Measurements from ENCODE around the gene XRCC6.
"Not testable (repeated sequence)": the region's sequence is repeated elsewhere in the genome, so short reads cannot be mapped to it uniquely, and the experiment has no call there.

XRCC6 gene

GRCh38 chr22:41625577-41625976 is 4.5 kb downstream of the XRCC6 start:
- no peak overlapping the region for H3K27ac ChIP-seq (ENCODE audit: low read length)
- peaks cover 9% of the 10 kb centered on the region for H3K4me1 ChIP-seq (ENCODE audit: control insufficient read depth, insufficient read depth, low read length)
- H3K9ac ChIP-seq (ENCODE audit: low read length in 2 of 2) = no peak overlapping the region
- H3K36me3 ChIP-seq (ENCODE audit: control insufficient read depth in 2 of 2, insufficient read depth in 2 of 2, low read length in 2 of 2) = peaks cover 15 to 26% of the 10 kb centered on the region in 2 donors
- no peaks in the 10 kb centered on the region for H3K9me3 ChIP-seq (ENCODE audit: control insufficient read depth in 2 of 2, low read length in 2 of 2)
- no peaks in the 10 kb centered on the region for H3K27me3 ChIP-seq (ENCODE audit: control insufficient read depth in 1 of 2, insufficient read depth in 2 of 2, low read length in 2 of 2)
- no peak overlapping the region for H3K4me3 ChIP-seq (ENCODE audit: low read length in 2 of 2)

- H3K9ac ChIP-seq (ENCODE audit: low read length in 2 of 2); H3K4me1 ChIP-seq (ENCODE audit: control insufficient read depth, insufficient read depth, low read length); H3K4me3 ChIP-seq (ENCODE audit: low read length in 2 of 2); H3K27me3 ChIP-seq (ENCODE audit: control insufficient read depth in 1 of 2, insufficient read depth in 2 of 2, low read length in 2 of 2); H3K9me3 ChIP-seq (ENCODE audit: control insufficient read depth in 2 of 2, low read length in 2 of 2); H3K27ac ChIP-seq (ENCODE audit: low read length): not testable (repeated sequence)
- H3K36me3 ChIP-seq (ENCODE audit: control insufficient read depth in 2 of 2, insufficient read depth in 2 of 2, low read length in 2 of 2) = peaks cover 15 to 35% of the 10 kb centered on the region in 2 donors
These were observed 10.0 kb downstream of the XRCC6 start for GRCh38 chr22:41631115-41631514.

- H3K9ac ChIP-seq (ENCODE audit: low read length in 2 of 2); H3K27me3 ChIP-seq (ENCODE audit: control insufficient read depth in 1 of 2, insufficient read depth in 2 of 2, low read length in 2 of 2); H3K27ac ChIP-seq (ENCODE audit: low read length); H3K9me3 ChIP-seq (ENCODE audit: control insufficient read depth in 2 of 2, low read length in 2 of 2); H3K4me3 ChIP-seq (ENCODE audit: low read length in 2 of 2); H3K4me1 ChIP-seq (ENCODE audit: control insufficient read depth, insufficient read depth, low read length): not testable (repeated sequence)
- H3K36me3 ChIP-seq (ENCODE audit: control insufficient read depth in 2 of 2, insufficient read depth in 2 of 2, low read length in 2 of 2) = peaks cover 15 to 40% of the 10 kb centered on the region in 2 donors
These were observed 10.5 kb downstream of the XRCC6 start for GRCh38 chr22:41631615-41632014.

- H3K9me3 ChIP-seq (ENCODE audit: control insufficient read depth in 2 of 2, low read length in 2 of 2); H3K4me1 ChIP-seq (ENCODE audit: control insufficient read depth, insufficient read depth, low read length); H3K27me3 ChIP-seq (ENCODE audit: control insufficient read depth in 1 of 2, insufficient read depth in 2 of 2, low read length in 2 of 2); H3K27ac ChIP-seq (ENCODE audit: low read length); H3K9ac ChIP-seq (ENCODE audit: low read length in 2 of 2); H3K4me3 ChIP-seq (ENCODE audit: low read length in 2 of 2): not testable (repeated sequence)
- H3K36me3 ChIP-seq (ENCODE audit: control insufficient read depth in 2 of 2, insufficient read depth in 2 of 2, low read length in 2 of 2) = peaks cover 20 to 42% of the 10 kb centered on the region in 2 donors
These were observed 13.5 kb downstream of the XRCC6 start for GRCh38 chr22:41634610-41635009.

GRCh38 chr22:41636467-41636866 is 15.4 kb downstream of the XRCC6 start:
- Histone ChIP-seq H3K27me3 (ENCODE audit: control insufficient read depth in 1 of 2, insufficient read depth in 2 of 2, low read length in 2 of 2) (no peaks in the 10 kb centered on the region), H3K27ac (ENCODE audit: low read length) (no peak overlapping the region), H3K4me3 (ENCODE audit: low read length in 2 of 2) (no peak overlapping the region), H3K4me1 (ENCODE audit: control insufficient read depth, insufficient read depth, low read length) (no peaks in the 10 kb centered on the region), H3K9ac (ENCODE audit: low read length in 2 of 2) (no peak overlapping the region), H3K36me3 (ENCODE audit: control insufficient read depth in 2 of 2, insufficient read depth in 2 of 2, low read length in 2 of 2) (peaks cover 20 to 48% of the 10 kb centered on the region in 2 donors), H3K9me3 (ENCODE audit: control insufficient read depth in 2 of 2, low read length in 2 of 2) (no peaks in the 10 kb centered on the region)

- not testable (repeated sequence) for H3K27ac ChIP-seq (ENCODE audit: low read length); H3K4me3 ChIP-seq (ENCODE audit: low read length in 2 of 2); H3K9ac ChIP-seq (ENCODE audit: low read length in 2 of 2); H3K4me1 ChIP-seq (ENCODE audit: control insufficient read depth, insufficient read depth, low read length); H3K9me3 ChIP-seq (ENCODE audit: control insufficient read depth in 2 of 2, low read length in 2 of 2); H3K27me3 ChIP-seq (ENCODE audit: control insufficient read depth in 1 of 2, insufficient read depth in 2 of 2, low read length in 2 of 2)
- H3K36me3 ChIP-seq (ENCODE audit: control insufficient read depth in 2 of 2, insufficient read depth in 2 of 2, low read length in 2 of 2) = peaks cover 31 to 55% of the 10 kb centered on the region in 2 donors
These were observed 16.5 kb downstream of the XRCC6 start for GRCh38 chr22:41637623-41638022.

- Histone ChIP-seq H3K4me1 (ENCODE audit: control insufficient read depth, insufficient read depth, low read length) (no peaks in the 10 kb centered on the region), H3K27me3 (ENCODE audit: control insufficient read depth in 1 of 2, insufficient read depth in 2 of 2, low read length in 2 of 2) (no peaks in the 10 kb centered on the region), H3K4me3 (ENCODE audit: low read length in 2 of 2) (no peak overlapping the region), H3K9ac (ENCODE audit: low read length in 2 of 2) (no peak overlapping the region), H3K36me3 (ENCODE audit: control insufficient read depth in 2 of 2, insufficient read depth in 2 of 2, low read length in 2 of 2) (peaks cover 33 to 58% of the 10 kb centered on the region in 2 donors), H3K9me3 (ENCODE audit: control insufficient read depth in 2 of 2, low read length in 2 of 2) (no peaks in the 10 kb centered on the region), H3K27ac (ENCODE audit: low read length) (no peak overlapping the region)
These were observed 17.0 kb downstream of the XRCC6 start for GRCh38 chr22:41638124-41638523.

GRCh38 chr22:41638748-41639147 is 17.7 kb downstream of the XRCC6 start:
- H3K27ac ChIP-seq (ENCODE audit: low read length) = no peak overlapping the region
- no peaks in the 10 kb centered on the region for H3K9me3 ChIP-seq (ENCODE audit: control insufficient read depth in 2 of 2, low read length in 2 of 2)
- H3K4me3 ChIP-seq (ENCODE audit: low read length in 2 of 2) = no peak overlapping the region
- H3K9ac ChIP-seq (ENCODE audit: low read length in 2 of 2) = no peak overlapping the region
- H3K27me3 ChIP-seq (ENCODE audit: control insufficient read depth in 1 of 2, insufficient read depth in 2 of 2, low read length in 2 of 2) = no peaks in the 10 kb centered on the region
- peaks cover 33 to 58% of the 10 kb centered on the region in 2 donors for H3K36me3 ChIP-seq (ENCODE audit: control insufficient read depth in 2 of 2, insufficient read depth in 2 of 2, low read length in 2 of 2)
- H3K4me1 ChIP-seq (ENCODE audit: control insufficient read depth, insufficient read depth, low read length) = no peaks in the 10 kb centered on the region

GRCh38 chr22:41641854-41642253 is 20.8 kb downstream of the XRCC6 start:
- H3K4me1 ChIP-seq (ENCODE audit: control insufficient read depth, insufficient read depth, low read length) = no peaks in the 10 kb centered on the region
- no peak overlapping the region for H3K9ac ChIP-seq (ENCODE audit: low read length in 2 of 2)
- H3K36me3 ChIP-seq (ENCODE audit: control insufficient read depth in 2 of 2, insufficient read depth in 2 of 2, low read length in 2 of 2) = peaks cover 41 to 42% of the 10 kb centered on the region in 2 donors
- no peaks in the 10 kb centered on the region for H3K27me3 ChIP-seq (ENCODE audit: control insufficient read depth in 1 of 2, insufficient read depth in 2 of 2, low read length in 2 of 2)
- no peak overlapping the region for H3K27ac ChIP-seq (ENCODE audit: low read length)
- H3K9me3 ChIP-seq (ENCODE audit: control insufficient read depth in 2 of 2, low read length in 2 of 2) = no peaks in the 10 kb centered on the region
- H3K4me3 ChIP-seq (ENCODE audit: low read length in 2 of 2) = no peak overlapping the region

- Histone ChIP-seq H3K27ac (ENCODE audit: low read length) (no peak overlapping the region), H3K9me3 (ENCODE audit: control insufficient read depth in 2 of 2, low read length in 2 of 2) (no peaks in the 10 kb centered on the region), H3K4me1 (ENCODE audit: control insufficient read depth, insufficient read depth, low read length) (no peaks in the 10 kb centered on the region), H3K36me3 (ENCODE audit: control insufficient read depth in 2 of 2, insufficient read depth in 2 of 2, low read length in 2 of 2) (peaks cover 36 to 37% of the 10 kb centered on the region in 2 donors), H3K27me3 (ENCODE audit: control insufficient read depth in 1 of 2, insufficient read depth in 2 of 2, low read length in 2 of 2) (no peaks in the 10 kb centered on the region), H3K4me3 (ENCODE audit: low read length in 2 of 2) (no peak overlapping the region), H3K9ac (ENCODE audit: low read length in 2 of 2) (no peak overlapping the region)
These were observed 21.4 kb downstream of the XRCC6 start for GRCh38 chr22:41642331-41643110.

- peaks cover 36 to 40% of the 10 kb centered on the region in 2 donors for H3K36me3 ChIP-seq (ENCODE audit: control insufficient read depth in 2 of 2, insufficient read depth in 2 of 2, low read length in 2 of 2)
- no peak overlapping the region for H3K4me3 ChIP-seq (ENCODE audit: low read length in 2 of 2)
- H3K9me3 ChIP-seq (ENCODE audit: control insufficient read depth in 2 of 2, low read length in 2 of 2) = no peaks in the 10 kb centered on the region
- H3K9ac ChIP-seq (ENCODE audit: low read length in 2 of 2) = no peak overlapping the region
- no peaks in the 10 kb centered on the region for H3K4me1 ChIP-seq (ENCODE audit: control insufficient read depth, insufficient read depth, low read length)
- no peak overlapping the region for H3K27ac ChIP-seq (ENCODE audit: low read length)
- no peaks in the 10 kb centered on the region for H3K27me3 ChIP-seq (ENCODE audit: control insufficient read depth in 1 of 2, insufficient read depth in 2 of 2, low read length in 2 of 2)
These were observed 26.7 kb downstream of the XRCC6 start for GRCh38 chr22:41647771-41648170.
